Vagina (tissue), 2 donors: ENCODE data around the gene C9orf85.

Experiments
- CTCF ChIP-seq, 3 experiments: fragments of 450-650 bp in 2 of 3; fragments of 200-600 bp in 1 of 3; sonication (generic) in 1 of 3; IDR thresholded peaks; one replicate each; pipeline ENCODE4 v1.5.1; 2017 to 2019; ENCODE audit warnings: antibody characterized with exemption in 3 of 3, mild to moderate bottlenecking in 2 of 3, moderate library complexity in 2 of 3
- POLR2A ChIP-seq, 2 donors: fragments of 450-650 bp; IDR thresholded peaks; one replicate each; pipeline ENCODE4 v1.6.1; 2017; ENCODE audit warnings: antibody characterized with exemption in 2 of 2, mild to moderate bottlenecking in 2 of 2, moderate library complexity in 2 of 2
- POLR2AphosphoS5 ChIP-seq, 2 donors: sonication (generic); formaldehyde crosslinking; IDR thresholded peaks; one replicate each; pipeline ENCODE4 v1.9.0; 2017; ENCODE audit warnings: antibody characterized with exemption in 2 of 2, mild to moderate bottlenecking in 2 of 2, low read depth in 1 of 2; ENCODE audit not compliant: insufficient read depth in 1 of 2

GRCh38 chr9:71937898-71938297, 26.5 kb downstream of the C9orf85 start:
- TF ChIP-seq CTCF (IDR thresholded peaks at IDR 0.05) (no peak), POLR2A (IDR thresholded peaks at IDR 0.05) (no peak), POLR2AphosphoS5 (IDR thresholded peaks at IDR 0.05; ENCODE audit: insufficient read depth in 1 of 2, low read depth in 1 of 2) (peak in 1 of 2 donors; percentile 9)
